Left forelimb (tissue), 1 donor: Measurements from ENCODE around the gene KDR.

ENCODE experiments used
- DNase-seq: peaks from one replicate; pipeline ENCODE4 v3.0.0-alpha.2; 2018; ENCODE audit warnings: low spot score

KDR gene

GRCh38 chr4:55029821-55030503 lies 95.4 kb downstream of the KDR start:
- no peak for DNase-seq

GRCh38 chr4:55029321-55029720 lies 96.1 kb downstream of the KDR start:
- DNase-seq, result no peak
